ENCODE measurements around the gene FAM171A2. TPM values are rescaled to one million over a fixed set of nuclear protein-coding genes. Genes with fewer than 3 reads are reported as not detected.

FAM171A2 gene
- polyA plus RNA-seq, 3 donors, result not detected

GRCh38 chr17:44351464-44351863 lies 12.2 kb downstream of the FAM171A2 start:
- Mint-ChIP-seq H3K36me3 (peaks cover 44 to 51% of the 10 kb centered on the region in 2 donors), H3K4me3 (no peak overlapping the region), H3K27me3 (ENCODE audit: low read depth in 3 of 3) (peaks cover 5 to 23% (median 5%) of the 10 kb centered on the region in 3 donors), H3K27ac (no peak overlapping the region), H3K9me3 (peaks cover 0 to 4% (median 0%) of the 10 kb centered on the region in 7 donors), H3K4me1 (peaks cover 47% of the 10 kb centered on the region)
- H3K27me3 ChIP-seq (ENCODE audit: control insufficient read depth in 2 of 2, insufficient read depth in 2 of 2, low read length in 2 of 2), result peaks cover 0 to 5% of the 10 kb centered on the region in 2 donors
- no peaks in the 10 kb centered on the region for H3K9me3 ChIP-seq (replicated peaks in 1 of 2; ENCODE audit: control insufficient read depth in 1 of 2, insufficient read depth in 1 of 2, low read length in 2 of 2)
- H3K4me3 ChIP-seq (replicated peaks in 1 of 3; ENCODE audit: low read depth in 2 of 3, low read length in 3 of 3), result no peak overlapping the region
- H3K9ac ChIP-seq (ENCODE audit: insufficient read depth, low read length, poor library complexity, severe bottlenecking), result no peak overlapping the region
- H2AFZ ChIP-seq (ENCODE audit: insufficient read depth, low read depth, low read length, poor library complexity, severe bottlenecking), result no peak overlapping the region
- peaks cover 38% of the 10 kb centered on the region for H3K79me2 ChIP-seq (ENCODE audit: insufficient read depth, low read length)
- 94% methylated on average over 8 of the region's 8 CpGs for WGBS (ENCODE audit: insufficient coverage)
- peaks cover 41 to 70% of the 10 kb centered on the region in 2 donors for H3K4me1 ChIP-seq (ENCODE audit: control insufficient read depth in 1 of 2, insufficient read depth in 2 of 2, low read length in 2 of 2)
- no peak overlapping the region for H3K27ac ChIP-seq (ENCODE audit: low read depth in 1 of 2, low read length in 2 of 2)
- peaks cover 45 to 48% of the 10 kb centered on the region in 2 donors for H3K36me3 ChIP-seq (replicated peaks in 1 of 2; ENCODE audit: control insufficient read depth in 1 of 2, insufficient read depth in 2 of 2, low read length in 2 of 2)
- TF ChIP-seq CTCF (IDR thresholded peaks at IDR 0.05), result no peak
- no peak overlapping the region for H3K4me2 ChIP-seq (replicated peaks; ENCODE audit: extremely low read depth, low read length, poor library complexity, severe bottlenecking)
- intact Hi-C loops (cut with micrococcal nuclease), result loop anchor here in 1 of 2 donors (2.0 to 5.0 kb wide), 2 partner anchors 34 to 141 kb away; no protein-coding TSS in a partner anchor
- no peak for DNase-seq
- peaks cover 72% of the 10 kb centered on the region for H4K20me1 ChIP-seq (ENCODE audit: insufficient read depth, low read length)

- no peak overlapping the region for H3K4me2 ChIP-seq (replicated peaks; ENCODE audit: extremely low read depth, low read length, poor library complexity, severe bottlenecking)
- H3K27me3 ChIP-seq (ENCODE audit: control insufficient read depth in 2 of 2, insufficient read depth in 2 of 2, low read length in 2 of 2), result peaks cover 0 to 5% of the 10 kb centered on the region in 2 donors
- no peak overlapping the region for H3K27ac ChIP-seq (ENCODE audit: low read depth in 1 of 2, low read length in 2 of 2)
- H4K20me1 ChIP-seq (ENCODE audit: insufficient read depth, low read length), result peaks cover 79% of the 10 kb centered on the region
- no peaks in the 10 kb centered on the region for H3K9me3 ChIP-seq (replicated peaks in 1 of 2; ENCODE audit: control insufficient read depth in 1 of 2, insufficient read depth in 1 of 2, low read length in 2 of 2)
- peak overlapping the region in 2 of 7 donors; percentile 55 to 82 for H3K27ac Mint-ChIP-seq
- H3K79me2 ChIP-seq (ENCODE audit: insufficient read depth, low read length), result peaks cover 44% of the 10 kb centered on the region
- H3K9ac ChIP-seq (ENCODE audit: insufficient read depth, low read length, poor library complexity, severe bottlenecking), result no peak overlapping the region
- TF ChIP-seq CTCF (IDR thresholded peaks at IDR 0.05), result peak; percentile 89
- H3K36me3 Mint-ChIP-seq, result peaks cover 49 to 57% of the 10 kb centered on the region in 2 donors
- peaks cover 5 to 18% (median 5%) of the 10 kb centered on the region in 3 donors for H3K27me3 Mint-ChIP-seq (ENCODE audit: low read depth in 3 of 3)
- peak; percentile 60 to 68 (median 67) for DNase-seq
- H3K4me3 Mint-ChIP-seq, result no peak overlapping the region
- H3K9me3 Mint-ChIP-seq, result peaks cover 0 to 4% (median 0%) of the 10 kb centered on the region in 7 donors
- WGBS (ENCODE audit: insufficient coverage), result 63% methylated on average over 6 of the region's 6 CpGs
- H2AFZ ChIP-seq (ENCODE audit: insufficient read depth, low read depth, low read length, poor library complexity, severe bottlenecking), result no peak overlapping the region
- no peak overlapping the region for H3K4me3 ChIP-seq (replicated peaks in 1 of 3; ENCODE audit: low read depth in 2 of 3, low read length in 3 of 3)
- intact Hi-C loops (cut with micrococcal nuclease), result loop anchor here in 1 of 2 donors (2.0 to 5.0 kb wide), 2 partner anchors 33 to 140 kb away; no protein-coding TSS in a partner anchor
- peaks cover 54% of the 10 kb centered on the region for H3K4me1 Mint-ChIP-seq
- H3K4me1 ChIP-seq (ENCODE audit: control insufficient read depth in 1 of 2, insufficient read depth in 2 of 2, low read length in 2 of 2), result peaks cover 48 to 76% of the 10 kb centered on the region in 2 donors
- H3K36me3 ChIP-seq (replicated peaks in 1 of 2; ENCODE audit: control insufficient read depth in 1 of 2, insufficient read depth in 2 of 2, low read length in 2 of 2), result peaks cover 45 to 48% of the 10 kb centered on the region in 2 donors
These were observed 12.9 kb downstream of the FAM171A2 start for GRCh38 chr17:44350733-44351226.

Data from CD14-positive monocyte (primary cell).